ENCODE measurements around the gene CD58. TPM values are rescaled to one million over a fixed set of nuclear protein-coding genes. Genes with fewer than 3 reads are reported as not detected.
"Not testable (repeated sequence)": the region's sequence is repeated elsewhere in the genome, so short reads cannot be mapped to it uniquely, and the experiment has no call there.

CD58 gene, protein sequence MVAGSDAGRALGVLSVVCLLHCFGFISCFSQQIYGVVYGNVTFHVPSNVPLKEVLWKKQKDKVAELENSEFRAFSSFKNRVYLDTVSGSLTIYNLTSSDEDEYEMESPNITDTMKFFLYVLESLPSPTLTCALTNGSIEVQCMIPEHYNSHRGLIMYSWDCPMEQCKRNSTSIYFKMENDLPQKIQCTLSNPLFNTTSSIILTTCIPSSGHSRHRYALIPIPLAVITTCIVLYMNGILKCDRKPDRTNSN
- total RNA-seq = 11.0 and 11.1 TPM in 2 replicates
- long read RNA-seq, transcript CD58-202 (6 exons, 1,098 nt) = major isoform, 23 of 37 reads
- long read RNA-seq, transcript CD58-201 (4 exons, 892 nt) = minor isoform, 10 of 37 reads
- long read RNA-seq, partial matches to known transcripts = 0 of 37 reads
- long read RNA-seq, other reads (novel, unspliced or antisense) = 1 of 37 reads

DNA sequence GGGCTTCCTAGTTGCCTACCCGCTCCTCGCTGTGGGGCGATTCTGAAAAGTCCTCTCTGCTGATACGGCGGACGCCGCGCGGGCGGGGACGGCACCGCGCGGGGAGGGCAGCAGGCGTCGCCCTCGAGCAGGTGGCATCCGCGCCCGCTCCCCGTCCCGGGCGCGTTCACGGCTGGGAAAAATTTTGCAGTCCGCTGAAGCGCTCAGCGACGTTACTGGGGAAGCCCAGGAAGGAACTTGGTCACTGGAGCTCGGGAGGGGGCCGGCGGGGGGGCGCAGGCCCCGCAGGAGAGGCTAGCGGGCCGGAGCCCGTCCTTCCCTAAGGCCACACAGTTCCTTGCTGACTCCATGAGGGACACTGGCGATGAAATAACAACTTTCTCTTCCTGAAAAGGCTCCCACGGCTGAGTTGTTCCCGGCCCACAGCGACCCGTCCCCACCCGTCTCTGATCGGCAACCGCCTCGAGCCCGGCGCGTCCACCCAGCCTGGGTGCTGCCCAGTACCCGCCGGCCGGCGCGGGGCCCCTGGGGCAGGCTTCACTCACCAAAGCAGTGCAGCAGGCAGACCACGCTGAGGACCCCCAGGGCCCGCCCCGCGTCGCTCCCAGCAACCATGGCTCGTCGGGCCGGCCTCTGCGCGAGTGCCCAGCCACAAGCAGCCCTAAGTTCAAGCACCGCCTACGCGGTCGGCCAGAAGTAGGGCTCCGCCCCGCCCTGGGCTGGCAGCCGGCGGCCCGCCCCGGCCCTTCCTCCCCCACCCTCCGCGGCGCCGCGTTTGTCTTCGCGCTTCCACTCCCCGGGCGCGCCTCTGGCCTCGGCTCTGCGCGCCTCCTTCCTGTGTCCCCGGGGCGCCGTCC lies at the start of gene CD58:
Gene CD58, minus strand, starts transcription at position 669 of the 857 bp plus-strand sequence. Its CDS starts 54 bp downstream, at position 615.
- Mint-ChIP-seq H3K4me1 (ENCODE audit: unreplicated experiment) (peaks cover 32% of the 10 kb centered on the region), H3K27ac (ENCODE audit: unreplicated experiment) (peak within 1 kb of the TSS; percentile 85), H3K27me3 (ENCODE audit: unreplicated experiment) (no peaks in the 10 kb centered on the region), H3K36me3 (ENCODE audit: unreplicated experiment) (no peaks in the 10 kb centered on the region), H3K4me3 (ENCODE audit: unreplicated experiment) (peak within 1 kb of the TSS; percentile 72), H3K9me3 (ENCODE audit: unreplicated experiment) (no peaks in the 10 kb centered on the region)
- DNase-seq (ENCODE audit: extremely low spot score, unreplicated experiment) = peak; percentile 93
- TF ChIP-seq, protein P1, sequence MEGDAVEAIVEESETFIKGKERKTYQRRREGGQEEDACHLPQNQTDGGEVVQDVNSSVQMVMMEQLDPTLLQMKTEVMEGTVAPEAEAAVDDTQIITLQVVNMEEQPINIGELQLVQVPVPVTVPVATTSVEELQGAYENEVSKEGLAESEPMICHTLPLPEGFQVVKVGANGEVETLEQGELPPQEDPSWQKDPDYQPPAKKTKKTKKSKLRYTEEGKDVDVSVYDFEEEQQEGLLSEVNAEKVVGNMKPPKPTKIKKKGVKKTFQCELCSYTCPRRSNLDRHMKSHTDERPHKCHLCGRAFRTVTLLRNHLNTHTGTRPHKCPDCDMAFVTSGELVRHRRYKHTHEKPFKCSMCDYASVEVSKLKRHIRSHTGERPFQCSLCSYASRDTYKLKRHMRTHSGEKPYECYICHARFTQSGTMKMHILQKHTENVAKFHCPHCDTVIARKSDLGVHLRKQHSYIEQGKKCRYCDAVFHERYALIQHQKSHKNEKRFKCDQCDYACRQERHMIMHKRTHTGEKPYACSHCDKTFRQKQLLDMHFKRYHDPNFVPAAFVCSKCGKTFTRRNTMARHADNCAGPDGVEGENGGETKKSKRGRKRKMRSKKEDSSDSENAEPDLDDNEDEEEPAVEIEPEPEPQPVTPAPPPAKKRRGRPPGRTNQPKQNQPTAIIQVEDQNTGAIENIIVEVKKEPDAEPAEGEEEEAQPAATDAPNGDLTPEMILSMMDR (IDR thresholded peaks at IDR 0.05) = peak; percentile 72

DNA sequence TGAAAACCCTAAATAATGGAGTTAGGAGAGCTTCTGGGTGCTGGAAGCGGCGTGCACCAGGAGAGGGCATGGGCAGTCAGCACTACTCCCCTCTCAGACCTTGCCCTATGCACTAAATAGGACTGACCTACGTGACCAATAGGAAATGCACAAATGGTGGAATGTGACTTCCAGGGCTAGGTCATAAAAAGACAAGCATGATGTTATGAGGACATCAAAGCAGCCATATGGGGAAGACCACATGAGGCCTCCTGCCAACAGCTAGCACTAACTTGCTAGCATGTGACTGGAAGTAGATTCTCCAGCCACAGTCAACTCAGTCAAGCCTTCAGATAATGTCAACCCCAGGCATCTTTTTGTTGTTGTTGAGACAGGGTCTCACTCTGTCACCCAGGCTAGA lies 49.6 kb upstream of the CD58 start:
- not testable (repeated sequence) for H3K4me3 Mint-ChIP-seq (ENCODE audit: unreplicated experiment); DNase-seq (ENCODE audit: extremely low spot score, unreplicated experiment); H3K36me3 Mint-ChIP-seq (ENCODE audit: unreplicated experiment); H3K27me3 Mint-ChIP-seq (ENCODE audit: unreplicated experiment); H3K27ac Mint-ChIP-seq (ENCODE audit: unreplicated experiment); H3K9me3 Mint-ChIP-seq (ENCODE audit: unreplicated experiment); H3K4me1 Mint-ChIP-seq (ENCODE audit: unreplicated experiment)

DNA sequence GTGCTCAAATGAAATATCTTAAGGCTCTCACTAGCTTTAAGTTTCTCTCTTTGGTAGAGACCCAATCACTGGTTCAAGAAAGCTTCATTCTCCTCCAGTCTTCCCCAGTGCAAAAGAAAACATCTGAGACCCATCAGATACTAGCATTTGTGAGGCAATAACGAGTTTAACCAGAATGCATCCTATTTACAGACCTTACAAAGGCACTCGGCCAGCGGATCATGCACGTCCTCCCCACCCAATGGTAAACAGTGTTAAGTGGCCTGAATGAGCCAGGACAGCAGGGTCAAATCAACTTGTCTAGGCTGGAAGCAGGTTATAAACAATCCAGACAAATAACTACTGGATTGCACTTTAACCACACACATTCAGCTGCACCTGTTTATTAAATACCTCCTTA lies 48.3 kb upstream of the CD58 start:
- not testable (repeated sequence) for H3K4me1 Mint-ChIP-seq (ENCODE audit: unreplicated experiment); DNase-seq (ENCODE audit: extremely low spot score, unreplicated experiment); H3K36me3 Mint-ChIP-seq (ENCODE audit: unreplicated experiment); H3K27me3 Mint-ChIP-seq (ENCODE audit: unreplicated experiment); H3K4me3 Mint-ChIP-seq (ENCODE audit: unreplicated experiment); H3K27ac Mint-ChIP-seq (ENCODE audit: unreplicated experiment); H3K9me3 Mint-ChIP-seq (ENCODE audit: unreplicated experiment)

DNA sequence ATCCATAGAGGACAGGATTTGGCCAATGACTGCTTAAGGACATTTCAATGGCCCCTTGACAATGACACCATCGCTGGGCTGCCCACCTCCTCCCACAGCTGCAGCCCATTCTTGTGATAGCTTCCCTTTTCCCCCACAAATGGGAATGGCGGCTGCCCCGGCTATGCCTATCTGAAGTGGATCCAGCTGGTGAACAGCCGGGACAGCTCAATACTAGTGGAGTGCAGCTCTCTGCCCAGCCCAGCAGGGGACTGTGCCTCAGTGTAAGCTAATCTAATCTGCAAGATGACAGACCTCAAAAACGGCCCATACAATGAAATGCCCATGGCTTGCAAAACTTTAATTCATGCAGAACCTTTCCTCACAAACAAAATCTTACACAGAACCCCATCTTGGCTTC lies 47.0 kb upstream of the CD58 start:
- not testable (repeated sequence) for H3K4me3 Mint-ChIP-seq (ENCODE audit: unreplicated experiment); H3K9me3 Mint-ChIP-seq (ENCODE audit: unreplicated experiment); DNase-seq (ENCODE audit: extremely low spot score, unreplicated experiment); H3K27ac Mint-ChIP-seq (ENCODE audit: unreplicated experiment); H3K36me3 Mint-ChIP-seq (ENCODE audit: unreplicated experiment); H3K27me3 Mint-ChIP-seq (ENCODE audit: unreplicated experiment); H3K4me1 Mint-ChIP-seq (ENCODE audit: unreplicated experiment)

DNA sequence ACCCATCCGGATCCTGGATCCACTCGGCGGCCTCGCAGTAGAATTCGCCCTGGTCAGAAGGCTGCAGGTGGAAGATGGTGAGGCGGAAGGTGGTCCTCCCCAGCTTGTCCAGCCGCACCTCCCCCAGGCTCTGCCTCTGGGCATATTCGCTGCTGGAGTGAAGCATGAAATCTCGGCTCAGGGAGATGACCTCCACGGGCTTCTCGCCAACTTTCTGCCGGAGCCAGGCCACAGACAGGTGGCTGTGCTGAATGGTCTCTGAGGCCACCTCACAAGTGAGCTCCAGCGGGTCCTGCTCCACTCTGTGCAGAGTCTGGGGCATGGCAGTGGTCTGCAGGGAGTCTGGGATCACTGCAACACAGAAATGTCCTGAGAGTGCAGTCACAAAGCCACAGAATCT lies 43.0 kb upstream of the CD58 start:
- not testable (repeated sequence) for H3K27ac Mint-ChIP-seq (ENCODE audit: unreplicated experiment); H3K4me3 Mint-ChIP-seq (ENCODE audit: unreplicated experiment); H3K4me1 Mint-ChIP-seq (ENCODE audit: unreplicated experiment); DNase-seq (ENCODE audit: extremely low spot score, unreplicated experiment); H3K27me3 Mint-ChIP-seq (ENCODE audit: unreplicated experiment); H3K9me3 Mint-ChIP-seq (ENCODE audit: unreplicated experiment)
- peaks cover 14% of the 10 kb centered on the region for H3K36me3 Mint-ChIP-seq (ENCODE audit: unreplicated experiment)

DNA sequence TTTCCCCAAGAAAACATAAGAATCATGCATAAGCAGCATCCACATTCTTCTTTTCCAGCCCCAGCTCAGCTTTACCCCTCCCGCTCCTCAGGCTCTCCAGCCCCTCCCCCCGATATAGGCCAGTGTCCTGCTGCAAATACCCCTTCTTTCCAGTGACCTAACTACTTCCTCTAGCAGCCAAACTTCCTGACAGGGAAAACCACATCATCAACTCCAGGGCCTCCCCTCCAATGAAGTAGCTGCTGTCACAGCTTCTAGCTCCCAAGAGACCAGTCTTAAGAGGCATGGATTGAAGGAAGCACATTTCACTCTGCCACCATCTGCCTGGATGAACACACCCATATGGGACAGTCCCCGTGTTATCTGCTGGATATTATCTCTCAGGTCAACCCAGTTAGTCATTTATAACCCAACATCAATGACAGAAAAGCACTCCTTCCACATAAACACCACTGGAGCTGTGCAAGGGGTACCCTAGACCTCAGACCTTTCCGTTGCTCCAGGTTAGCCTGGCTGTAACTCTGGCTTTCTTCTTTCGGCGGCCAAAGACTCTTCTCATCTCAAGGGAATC lies 39.1 kb upstream of the CD58 start:
- peaks cover 14% of the 10 kb centered on the region for H3K36me3 Mint-ChIP-seq (ENCODE audit: unreplicated experiment)
- DNase-seq (ENCODE audit: extremely low spot score, unreplicated experiment); H3K9me3 Mint-ChIP-seq (ENCODE audit: unreplicated experiment); H3K27ac Mint-ChIP-seq (ENCODE audit: unreplicated experiment); H3K4me3 Mint-ChIP-seq (ENCODE audit: unreplicated experiment); H3K27me3 Mint-ChIP-seq (ENCODE audit: unreplicated experiment); H3K4me1 Mint-ChIP-seq (ENCODE audit: unreplicated experiment): not testable (repeated sequence)

DNA sequence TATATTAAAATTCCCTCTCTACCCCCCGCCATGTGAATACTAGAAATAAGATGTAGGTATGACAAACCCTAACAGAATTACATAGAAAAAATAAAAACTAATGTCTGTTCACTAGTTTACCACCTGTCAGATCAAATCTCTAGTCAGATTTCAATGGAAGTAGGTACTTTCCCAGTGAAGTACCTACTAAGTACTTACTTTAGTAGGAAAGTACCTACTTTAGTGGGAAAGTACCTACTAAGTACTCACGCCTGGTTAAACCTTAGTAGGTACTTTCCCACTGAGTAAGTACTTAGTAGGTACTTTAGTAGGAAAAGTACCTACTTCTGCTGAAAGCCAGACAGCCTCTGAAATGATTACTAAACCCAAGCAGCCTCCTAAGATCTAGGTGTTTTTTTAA lies 38.0 kb upstream of the CD58 start:
- not testable (repeated sequence) for H3K4me3 Mint-ChIP-seq (ENCODE audit: unreplicated experiment); H3K4me1 Mint-ChIP-seq (ENCODE audit: unreplicated experiment); DNase-seq (ENCODE audit: extremely low spot score, unreplicated experiment); H3K27me3 Mint-ChIP-seq (ENCODE audit: unreplicated experiment); H3K9me3 Mint-ChIP-seq (ENCODE audit: unreplicated experiment); H3K27ac Mint-ChIP-seq (ENCODE audit: unreplicated experiment)
- H3K36me3 Mint-ChIP-seq (ENCODE audit: unreplicated experiment) = peaks cover 14% of the 10 kb centered on the region

DNA sequence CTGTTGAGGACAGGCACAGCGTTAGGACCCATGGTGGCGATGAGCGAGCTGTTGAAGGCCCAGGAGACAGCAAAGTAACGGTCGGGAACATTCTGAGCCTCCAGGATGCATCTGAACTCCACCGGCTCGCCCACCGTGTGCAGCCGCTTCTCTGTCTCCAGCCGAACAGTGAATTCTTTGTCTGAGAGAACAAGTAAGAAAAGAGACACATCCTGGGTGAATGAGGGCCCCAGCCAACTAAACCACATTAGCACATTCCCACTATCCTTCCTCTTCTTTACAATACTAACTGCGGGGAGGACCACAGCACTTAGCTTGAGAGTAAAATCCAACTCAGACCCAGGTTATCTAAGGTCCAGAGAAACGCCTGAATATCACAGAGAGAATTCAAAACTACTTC lies 37.3 kb upstream of the CD58 start:
- peaks cover 11% of the 10 kb centered on the region for H3K36me3 Mint-ChIP-seq (ENCODE audit: unreplicated experiment)
- not testable (repeated sequence) for H3K9me3 Mint-ChIP-seq (ENCODE audit: unreplicated experiment); H3K4me3 Mint-ChIP-seq (ENCODE audit: unreplicated experiment); DNase-seq (ENCODE audit: extremely low spot score, unreplicated experiment); H3K27me3 Mint-ChIP-seq (ENCODE audit: unreplicated experiment); H3K4me1 Mint-ChIP-seq (ENCODE audit: unreplicated experiment); H3K27ac Mint-ChIP-seq (ENCODE audit: unreplicated experiment)

DNA sequence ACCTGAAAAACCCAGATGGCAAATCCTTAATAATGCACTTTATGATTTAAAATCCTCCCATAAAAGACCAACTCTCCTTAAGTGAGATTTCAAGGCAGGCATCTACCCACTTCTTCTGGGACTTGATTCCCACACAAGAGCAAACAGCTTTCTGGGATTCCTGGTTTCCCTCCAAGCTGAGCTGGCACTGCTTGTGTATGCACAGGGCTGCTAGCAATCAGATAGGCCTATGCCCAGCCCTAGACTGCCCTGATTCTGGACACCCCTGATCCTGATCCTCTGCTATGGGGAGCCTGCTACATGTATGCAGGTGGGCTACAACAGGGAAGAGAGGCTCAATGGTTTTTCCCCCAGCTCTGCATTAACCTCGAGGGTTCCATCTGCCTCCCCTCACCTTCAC lies 36.6 kb upstream of the CD58 start:
- peaks cover 12% of the 10 kb centered on the region for H3K36me3 Mint-ChIP-seq (ENCODE audit: unreplicated experiment)
- not testable (repeated sequence) for H3K4me3 Mint-ChIP-seq (ENCODE audit: unreplicated experiment); H3K27ac Mint-ChIP-seq (ENCODE audit: unreplicated experiment); H3K9me3 Mint-ChIP-seq (ENCODE audit: unreplicated experiment); H3K4me1 Mint-ChIP-seq (ENCODE audit: unreplicated experiment); H3K27me3 Mint-ChIP-seq (ENCODE audit: unreplicated experiment); DNase-seq (ENCODE audit: extremely low spot score, unreplicated experiment)

DNA sequence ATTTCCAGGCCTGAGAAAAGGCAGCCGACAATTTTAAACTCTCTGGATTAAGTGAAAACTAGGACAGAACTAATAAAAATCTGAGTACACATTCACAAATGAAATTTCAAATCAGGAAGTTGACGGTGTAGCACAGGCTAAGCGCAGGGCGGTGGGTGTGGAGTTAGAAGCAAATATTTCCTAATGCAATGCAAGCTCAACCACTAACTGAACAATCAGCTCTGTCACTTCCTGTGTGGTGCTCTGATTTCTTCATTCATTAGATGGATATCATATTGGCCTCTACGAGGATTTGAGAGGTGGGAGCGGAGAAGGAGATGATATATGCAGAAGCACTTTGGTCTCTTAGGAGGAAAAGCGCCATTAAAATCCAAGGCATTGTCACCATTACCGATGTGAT lies 35.2 kb upstream of the CD58 start:
- H3K27ac Mint-ChIP-seq (ENCODE audit: unreplicated experiment); H3K4me3 Mint-ChIP-seq (ENCODE audit: unreplicated experiment); H3K9me3 Mint-ChIP-seq (ENCODE audit: unreplicated experiment); H3K27me3 Mint-ChIP-seq (ENCODE audit: unreplicated experiment); DNase-seq (ENCODE audit: extremely low spot score, unreplicated experiment); H3K4me1 Mint-ChIP-seq (ENCODE audit: unreplicated experiment): not testable (repeated sequence)
- H3K36me3 Mint-ChIP-seq (ENCODE audit: unreplicated experiment) = peaks cover 10% of the 10 kb centered on the region
